Peyer's patch (tissue), 4 donors: ENCODE results near the gene PDGFB. TPM values are rescaled to one million over a fixed set of nuclear protein-coding genes. Genes with fewer than 3 reads are reported as not detected.

ENCODE experiments used
- DNase-seq, 3 donors: peaks; one replicate each; pipeline ENCODE4 v3.0.0-alpha.2; 2017 to 2019
- H3K27ac ChIP-seq, 4 donors: fragments of 200-600 bp; sonication (generic); one replicate each; pipeline ENCODE4 v1.5.1; 2016 to 2019
- H3K27me3 ChIP-seq, 2 donors: fragments of 200-600 bp; sonication (generic); one replicate each; pipeline ENCODE4 v1.5.1; 2019
- H3K36me3 ChIP-seq, 3 donors: fragments of 200-600 bp; sonication (generic); one replicate each; pipeline ENCODE4 v1.5.1; 2016 to 2019
- H3K4me1 ChIP-seq, 4 donors: fragments of 200-600 bp; sonication (generic); one replicate each; pipeline ENCODE4 v1.5.1; 2016 to 2019
- H3K4me3 ChIP-seq, 4 donors: fragments of 200-600 bp; sonication (generic); 1 replicate in 3 of 4; 2 replicates in 1 of 4; pipeline ENCODE4 v1.5.1; 2016 to 2019; ENCODE audit warnings: mild to moderate bottlenecking in 1 of 4
- H3K9me3 ChIP-seq, 4 donors: fragments of 200-600 bp; sonication (generic); one replicate each; pipeline ENCODE4 v1.5.1; 2016 to 2019; ENCODE audit warnings: mild to moderate bottlenecking in 1 of 4
- CTCF ChIP-seq, 6 experiments: fragments of 450-650 bp in 4 of 6; fragments of 200-600 bp in 2 of 6; sonication (generic) in 1 of 6; IDR thresholded peaks; one replicate each; pipeline ENCODE4 v1.5.1; 2017 to 2019; ENCODE audit warnings: antibody characterized with exemption in 6 of 6, mild to moderate bottlenecking in 3 of 6, moderate library complexity in 1 of 6
- POLR2A ChIP-seq, 2 donors: fragments of 450-650 bp; IDR thresholded peaks; one replicate each; pipeline ENCODE4 v1.5.1; 2017; ENCODE audit warnings: antibody characterized with exemption in 2 of 2, mild to moderate bottlenecking in 2 of 2, moderate library complexity in 2 of 2
- total RNA-seq, 4 donors: library from RNA; depleted of rRNA; stranded (reverse); fragments of >200 nt; gene quantifications; one replicate each; pipeline ENCODE4 v1.1.0, GENCODE V29; 2016

PDGFB gene
- total RNA-seq, 4 donors from 2014 or later = 1.8 to 10.7 (median 3.8) TPM

- peaks cover 0 to 6% of the 10 kb centered on the region in 2 donors for H3K27me3 ChIP-seq
- TF ChIP-seq CTCF (IDR thresholded peaks at IDR 0.05) = no peak
- no peaks in the 10 kb centered on the region for H3K9me3 ChIP-seq
- H3K4me1 ChIP-seq = peaks cover 0 to 36% (median 19%) of the 10 kb centered on the region in 4 donors
- no peak for DNase-seq
- no peaks in the 10 kb centered on the region for H3K36me3 ChIP-seq
- H3K27ac ChIP-seq = no peak overlapping the region
- no peak overlapping the region for H3K4me3 ChIP-seq
Observed at GRCh38 chr22:39232806-39233709, 11.7 kb downstream of the PDGFB start.

GRCh38 chr22:39232246-39232645 lies 12.5 kb downstream of the PDGFB start:
- H3K36me3 ChIP-seq = no peaks in the 10 kb centered on the region
- TF ChIP-seq CTCF (IDR thresholded peaks at IDR 0.05) (no peak), POLR2A (IDR thresholded peaks at IDR 0.05) (no peak)
- H3K9me3 ChIP-seq = no peaks in the 10 kb centered on the region
- H3K4me3 ChIP-seq = no peak overlapping the region
- H3K27me3 ChIP-seq = peaks cover 0 to 6% of the 10 kb centered on the region in 2 donors
- H3K27ac ChIP-seq = no peak overlapping the region
- DNase-seq = no peak
- H3K4me1 ChIP-seq = peaks cover 0 to 36% (median 19%) of the 10 kb centered on the region in 4 donors

GRCh38 chr22:39231197-39231950 lies 13.4 kb downstream of the PDGFB start:
- Histone ChIP-seq H3K27me3 (peaks cover 0 to 6% of the 10 kb centered on the region in 2 donors), H3K27ac (peak overlapping the region in 1 of 4 donors; percentile 9), H3K4me1 (peaks cover 0 to 30% (median 13%) of the 10 kb centered on the region in 4 donors), H3K36me3 (no peaks in the 10 kb centered on the region), H3K9me3 (no peaks in the 10 kb centered on the region), H3K4me3 (no peak overlapping the region)
- TF ChIP-seq POLR2A (IDR thresholded peaks at IDR 0.05) (no peak), CTCF (IDR thresholded peaks at IDR 0.05) (no peak)
- no peak for DNase-seq

- Histone ChIP-seq H3K9me3 (no peaks in the 10 kb centered on the region), H3K36me3 (no peaks in the 10 kb centered on the region), H3K27me3 (peaks cover 0 to 3% of the 10 kb centered on the region in 2 donors), H3K27ac (peak overlapping the region in 1 of 4 donors; percentile 9), H3K4me3 (no peak overlapping the region), H3K4me1 (peaks cover 0 to 22% (median 5%) of the 10 kb centered on the region in 4 donors)
- no peak for DNase-seq
- TF ChIP-seq CTCF (IDR thresholded peaks at IDR 0.05) (no peak), POLR2A (IDR thresholded peaks at IDR 0.05) (no peak)
Observed at GRCh38 chr22:39230261-39231196, 14.3 kb downstream of the PDGFB start.

GRCh38 chr22:39229688-39230260 lies 15.0 kb downstream of the PDGFB start:
- Histone ChIP-seq H3K27me3 (peaks cover 0 to 2% of the 10 kb centered on the region in 2 donors), H3K9me3 (no peaks in the 10 kb centered on the region), H3K4me3 (no peak overlapping the region), H3K4me1 (peaks cover 0 to 14% (median 0%) of the 10 kb centered on the region in 4 donors), H3K36me3 (no peaks in the 10 kb centered on the region), H3K27ac (no peak overlapping the region)
- no peak for DNase-seq
- TF ChIP-seq POLR2A (IDR thresholded peaks at IDR 0.05) = no peak
- no peak for TF ChIP-seq CTCF (IDR thresholded peaks at IDR 0.05)
